ENCODE measurements around the gene PANK2. TPM values are rescaled to one million over a fixed set of nuclear protein-coding genes. Genes with fewer than 3 reads are reported as not detected.
"Not testable (repeated sequence)": the region's sequence is repeated elsewhere in the genome, so short reads cannot be mapped to it uniquely, and the experiment has no call there.

Gene PANK2
- total RNA-seq, 2 donors from 2014 or later, result 58.3 to 113 TPM

- no peak overlapping the region for H3K27ac ChIP-seq
- no peaks in the 10 kb centered on the region for H3K9me3 ChIP-seq
- TF ChIP-seq, protein P1, sequence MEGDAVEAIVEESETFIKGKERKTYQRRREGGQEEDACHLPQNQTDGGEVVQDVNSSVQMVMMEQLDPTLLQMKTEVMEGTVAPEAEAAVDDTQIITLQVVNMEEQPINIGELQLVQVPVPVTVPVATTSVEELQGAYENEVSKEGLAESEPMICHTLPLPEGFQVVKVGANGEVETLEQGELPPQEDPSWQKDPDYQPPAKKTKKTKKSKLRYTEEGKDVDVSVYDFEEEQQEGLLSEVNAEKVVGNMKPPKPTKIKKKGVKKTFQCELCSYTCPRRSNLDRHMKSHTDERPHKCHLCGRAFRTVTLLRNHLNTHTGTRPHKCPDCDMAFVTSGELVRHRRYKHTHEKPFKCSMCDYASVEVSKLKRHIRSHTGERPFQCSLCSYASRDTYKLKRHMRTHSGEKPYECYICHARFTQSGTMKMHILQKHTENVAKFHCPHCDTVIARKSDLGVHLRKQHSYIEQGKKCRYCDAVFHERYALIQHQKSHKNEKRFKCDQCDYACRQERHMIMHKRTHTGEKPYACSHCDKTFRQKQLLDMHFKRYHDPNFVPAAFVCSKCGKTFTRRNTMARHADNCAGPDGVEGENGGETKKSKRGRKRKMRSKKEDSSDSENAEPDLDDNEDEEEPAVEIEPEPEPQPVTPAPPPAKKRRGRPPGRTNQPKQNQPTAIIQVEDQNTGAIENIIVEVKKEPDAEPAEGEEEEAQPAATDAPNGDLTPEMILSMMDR (IDR thresholded peaks at IDR 0.05), result no peak
- no peak for ATAC-seq (ENCODE audit: insufficient number of reproducible peaks, low FRiP score, low read depth)
- H3K4me3 ChIP-seq, result no peak overlapping the region
- no peaks in the 10 kb centered on the region for H3K27me3 ChIP-seq (replicated peaks; ENCODE audit: insufficient read depth)
- H3K36me3 ChIP-seq, result no peaks in the 10 kb centered on the region
- no peak for DNase-seq (ENCODE audit: low spot score)
- H3K4me1 ChIP-seq (ENCODE audit: control insufficient read depth in 1 of 2, low read depth in 2 of 2), result no peaks in the 10 kb centered on the region
These were observed 75.5 kb downstream of the PANK2 start for GRCh38 chr20:3964719-3965118.

GRCh38 chr20:3966571-3966970 lies 77.4 kb downstream of the PANK2 start:
- no peak for DNase-seq (ENCODE audit: low spot score)
- Histone ChIP-seq H3K9me3 (no peaks in the 10 kb centered on the region), H3K27ac (no peak overlapping the region), H3K4me1 (ENCODE audit: control insufficient read depth in 1 of 2, low read depth in 2 of 2) (peaks cover 6 to 7% of the 10 kb centered on the region in 2 donors), H3K4me3 (no peak overlapping the region), H3K27me3 (replicated peaks; ENCODE audit: insufficient read depth) (no peaks in the 10 kb centered on the region), H3K36me3 (no peaks in the 10 kb centered on the region)
- no peak for ATAC-seq (ENCODE audit: insufficient number of reproducible peaks, low FRiP score, low read depth)
- TF ChIP-seq, protein P1 (IDR thresholded peaks at IDR 0.05), result no peak

- Histone ChIP-seq H3K27ac (no peak overlapping the region), H3K4me1 (ENCODE audit: control insufficient read depth in 1 of 2, low read depth in 2 of 2) (peaks cover 16 to 23% of the 10 kb centered on the region in 2 donors), H3K27me3 (replicated peaks; ENCODE audit: insufficient read depth) (no peaks in the 10 kb centered on the region), H3K9me3 (no peaks in the 10 kb centered on the region), H3K36me3 (no peaks in the 10 kb centered on the region), H3K4me3 (no peak overlapping the region)
- TF ChIP-seq, protein P1 (IDR thresholded peaks at IDR 0.05), result no peak
- no peak for ATAC-seq (ENCODE audit: insufficient number of reproducible peaks, low FRiP score, low read depth)
- DNase-seq (ENCODE audit: low spot score), result no peak
These were observed 80.8 kb downstream of the PANK2 start for GRCh38 chr20:3970016-3970415.

- no peak for ATAC-seq (ENCODE audit: insufficient number of reproducible peaks, low FRiP score, low read depth)
- TF ChIP-seq, protein P1 (IDR thresholded peaks at IDR 0.05), result no peak
- H3K4me1 ChIP-seq (ENCODE audit: control insufficient read depth in 1 of 2, low read depth in 2 of 2), result peaks cover 16 to 23% of the 10 kb centered on the region in 2 donors
These were observed 82.0 kb downstream of the PANK2 start for GRCh38 chr20:3971145-3971544.

GRCh38 chr20:3972161-3972560 lies 83.0 kb downstream of the PANK2 start:
- H3K36me3 ChIP-seq, result no peaks in the 10 kb centered on the region
- peaks cover 16 to 23% of the 10 kb centered on the region in 2 donors for H3K4me1 ChIP-seq (ENCODE audit: control insufficient read depth in 1 of 2, low read depth in 2 of 2)
- no peak overlapping the region for H3K27ac ChIP-seq
- DNase-seq (ENCODE audit: low spot score) (no peak), ATAC-seq (ENCODE audit: insufficient number of reproducible peaks, low FRiP score, low read depth) (no peak)
- no peaks in the 10 kb centered on the region for H3K9me3 ChIP-seq
- TF ChIP-seq, protein P1 (IDR thresholded peaks at IDR 0.05), result no peak
- H3K27me3 ChIP-seq (replicated peaks; ENCODE audit: insufficient read depth), result no peaks in the 10 kb centered on the region
- no peak overlapping the region for H3K4me3 ChIP-seq

More at GRCh38 chr20:3971145-3971544, 82.0 kb downstream of the PANK2 start:
- DNase-seq (ENCODE audit: low spot score), result no peak
- Histone ChIP-seq H3K27ac (no peak overlapping the region), H3K27me3 (replicated peaks; ENCODE audit: insufficient read depth) (no peaks in the 10 kb centered on the region), H3K9me3 (no peaks in the 10 kb centered on the region), H3K4me3 (no peak overlapping the region), H3K36me3 (no peaks in the 10 kb centered on the region)

DNA sequence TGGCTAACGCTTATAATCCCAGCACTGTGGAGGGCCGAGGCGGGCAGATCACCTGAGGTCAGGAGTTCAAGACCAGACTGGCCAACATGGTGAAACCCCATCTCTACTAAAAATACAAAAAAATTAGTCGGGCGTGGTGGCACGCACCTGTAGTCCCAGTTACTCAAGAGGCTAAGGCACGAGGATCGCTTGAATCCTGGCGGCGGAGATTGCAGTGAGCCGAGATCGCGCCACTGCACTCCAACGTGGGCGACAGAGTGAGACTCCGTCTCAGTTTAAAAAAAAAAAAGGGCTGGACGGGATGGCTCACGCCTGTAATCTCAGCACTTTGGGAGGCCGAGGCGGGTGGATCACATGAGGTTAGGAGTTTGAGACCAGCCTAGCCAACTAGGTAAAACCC lies 83.4 kb downstream of the PANK2 start:
- H3K36me3 ChIP-seq; H3K4me3 ChIP-seq; H3K27me3 ChIP-seq (replicated peaks; ENCODE audit: insufficient read depth); H3K9me3 ChIP-seq; H3K27ac ChIP-seq; ATAC-seq (ENCODE audit: insufficient number of reproducible peaks, low FRiP score, low read depth); DNase-seq (ENCODE audit: low spot score): not testable (repeated sequence)
- H3K4me1 ChIP-seq (ENCODE audit: control insufficient read depth in 1 of 2, low read depth in 2 of 2), result peaks cover 16 to 23% of the 10 kb centered on the region in 2 donors
